ENCODE results near the gene DHPS. TPM values are rescaled to one million over a fixed set of nuclear protein-coding genes. Genes with fewer than 3 reads are reported as not detected.

DHPS gene
- total and polyA plus RNA-seq, 2 of the 4 experiments (the other 2 are of a cell fraction), result 82.8 to 85.0 TPM

DNA sequence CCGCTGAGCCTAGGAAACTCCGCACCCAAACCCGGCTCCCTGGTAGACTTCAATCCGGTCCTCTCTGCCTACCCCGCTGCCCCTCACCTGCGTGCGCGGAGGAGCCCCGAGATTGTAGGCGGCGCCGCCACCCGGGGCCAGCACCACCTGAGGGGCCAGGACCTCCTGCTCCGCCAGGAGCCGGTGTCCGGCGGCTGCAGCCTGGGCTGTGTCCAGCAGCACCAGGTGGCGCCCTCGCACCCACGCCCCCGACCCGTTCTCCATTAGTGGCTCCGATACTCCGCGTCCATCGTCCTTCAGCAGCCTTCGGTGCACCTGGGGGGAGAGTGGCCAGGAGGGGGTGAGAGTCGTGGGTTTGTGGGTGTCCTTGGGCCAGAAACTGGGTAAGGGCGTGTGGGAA lies 33.6 kb downstream of the DHPS start:
- Histone ChIP-seq H3K27me3 (ENCODE audit: control insufficient read depth, insufficient read depth, low read length) (no peaks in the 10 kb centered on the region), H3K4me1 (ENCODE audit: control insufficient read depth, insufficient read depth, low read length) (0 out of 2 replicates have a peak, but pooled peaks cover 2% of the 10 kb centered on the region), H3K4me3 (ENCODE audit: insufficient read depth, low read depth, low read length) (no peak overlapping the region), H3K36me3 (ENCODE audit: control insufficient read depth, insufficient read depth, low read length) (peaks cover 6% of the 10 kb centered on the region; the same call in 1 of the 2 replicates), H2AFZ (replicated peaks; ENCODE audit: low read length, poor library complexity) (peak overlapping the region; percentile 34), H2BK120ac (ENCODE audit: low read depth, low read length) (no peak overlapping the region), H3K9me3 (ENCODE audit: control insufficient read depth, insufficient read depth, low read length) (no peaks in the 10 kb centered on the region), H2BK20ac (ENCODE audit: low read depth, low read length) (no peak overlapping the region), H4K20me1 (ENCODE audit: insufficient read depth, low read length) (no peaks in the 10 kb centered on the region), H2AK5ac (ENCODE audit: low read depth, low read length) (no peak overlapping the region), H4K91ac (ENCODE audit: insufficient read depth, low read depth, low read length) (no peak overlapping the region), H2BK5ac (ENCODE audit: low read depth, low read length, poor library complexity, severe bottlenecking) (no peak overlapping the region), H4K5ac (ENCODE audit: low read depth, low read length) (no peak overlapping the region), H3K14ac (replicated peaks; ENCODE audit: low read depth, low read length) (no peak overlapping the region), H3K56ac (ENCODE audit: extremely low read depth, insufficient read depth, low read length) (no peak overlapping the region), H3K4ac (ENCODE audit: low read depth, low read length) (no peak overlapping the region), H4K8ac (ENCODE audit: low read depth in 2 of 2, low read length in 2 of 2) (no peak overlapping the region), H3K18ac (ENCODE audit: low read depth, low read length) (no peak overlapping the region), H3K27ac (ENCODE audit: insufficient read depth, low read length) (no peak overlapping the region), H3K23ac (ENCODE audit: low read depth, low read length) (no peak overlapping the region), H3K79me1 (ENCODE audit: low read depth in 1 of 2, low read length in 2 of 2) (no peaks in the 10 kb centered on the region), H3K4me2 (ENCODE audit: low read depth, low read length) (peak overlapping the region; percentile 51), H3K9me1 (ENCODE audit: insufficient read depth, low read length) (0 out of 2 replicates have a peak, but pooled peaks cover 3% of the 10 kb centered on the region), H2AK9ac (replicated peaks; ENCODE audit: low read depth, low read length, poor library complexity) (no peak overlapping the region), H2BK15ac (ENCODE audit: low read depth, low read length) (no peak overlapping the region), H3K9ac (ENCODE audit: low read depth, low read length) (no peak overlapping the region)
- POLR2A ChIA-PET (ENCODE audit: unreplicated experiment), result no interaction called here
- dilution Hi-C loops (cut with HindIII; ENCODE audit: low sequenced_read_pairs, unreplicated experiment) (no loop called here), intact Hi-C loops (cut with micrococcal nuclease) (no loop called here), in situ Hi-C loops (cut with MboI; ENCODE audit: low sequenced_read_pairs) (no loop called here)
- BruUV-seq (replicated peaks), result no TSS peak
- CTCF ChIA-PET, result no interaction called here
- ATAC-seq (ENCODE audit: low read depth), result peak; percentile 37
- no peak for TF ChIP-seq RAD21 (IDR thresholded peaks at IDR 0.05; ENCODE audit: low read length)
- DNase-seq, result no peak
- WGBS, 2 experiments (ENCODE audit: extremely low coverage in 2 of 2, insufficient read length in 1 of 2), result 30% methylated on average over 4 of the region's 29 CpGs; no CpG with 5 or more reads in 1 of the 2 experiments
